ENCODE data around the gene SYT15. TPM values are rescaled to one million over a fixed set of nuclear protein-coding genes. Genes with fewer than 3 reads are reported as not detected.
"Not testable (repeated sequence)": the region's sequence is repeated elsewhere in the genome, so short reads cannot be mapped to it uniquely, and the experiment has no call there.

SYT15 gene
- total RNA-seq = 5.4 TPM

- H3K4me1 ChIP-seq; H3K36me3 ChIP-seq; H3K27ac ChIP-seq; DNase-seq (ENCODE audit: extremely low spot score in 2 of 2); H3K9me3 ChIP-seq; H3K27me3 ChIP-seq; intact Hi-C loops (cut with DNase I): not testable (repeated sequence)
- H3K4me3 ChIP-seq = peak within 1 kb of the TSS in 1 of 2 donors; percentile 28
Observed at GRCh38 chr10:46578474-46579178, at the start of gene SYT15. SYT15 (plus strand) TSS chr10:46579128; CDS start chr10:46579169, 41 bp downstream.

- H3K4me3 ChIP-seq; H3K4me1 ChIP-seq; H3K36me3 ChIP-seq; DNase-seq (ENCODE audit: extremely low spot score in 2 of 2); H3K27ac ChIP-seq; H3K9me3 ChIP-seq; H3K27me3 ChIP-seq; intact Hi-C loops (cut with DNase I): not testable (repeated sequence)
Observed at GRCh38 chr10:46529742-46530141, 49.2 kb upstream of the SYT15 start.

- no peak for DNase-seq (ENCODE audit: extremely low spot score in 2 of 2)
- no peaks in the 10 kb centered on the region for H3K36me3 ChIP-seq
- H3K4me1 ChIP-seq = no peaks in the 10 kb centered on the region
- TF ChIP-seq CTCF (IDR thresholded peaks at IDR 0.05) (no peak), POLR2AphosphoS5 (IDR thresholded peaks at IDR 0.05; ENCODE audit: insufficient read depth in 1 of 2, low read depth in 1 of 2) (no peak), POLR2A (IDR thresholded peaks at IDR 0.05) (no peak)
- intact Hi-C loops (cut with DNase I) = no loop called here
- no peak overlapping the region for H3K27ac ChIP-seq
- no peaks in the 10 kb centered on the region for H3K9me3 ChIP-seq
- no peak overlapping the region for H3K4me3 ChIP-seq
- no peaks in the 10 kb centered on the region for H3K27me3 ChIP-seq
Observed at GRCh38 chr10:46530249-46531186, 48.4 kb upstream of the SYT15 start.

GRCh38 chr10:46532256-46532655 is 46.7 kb upstream of the SYT15 start:
- H3K9me3 ChIP-seq; intact Hi-C loops (cut with DNase I); H3K27ac ChIP-seq; H3K4me1 ChIP-seq; H3K27me3 ChIP-seq; H3K4me3 ChIP-seq; DNase-seq (ENCODE audit: extremely low spot score in 2 of 2); H3K36me3 ChIP-seq: not testable (repeated sequence)

GRCh38 chr10:46534828-46535524 is 44.0 kb upstream of the SYT15 start:
- no peak for TF ChIP-seq CTCF (IDR thresholded peaks at IDR 0.05)
- TF ChIP-seq POLR2AphosphoS5 (IDR thresholded peaks at IDR 0.05; ENCODE audit: insufficient read depth in 1 of 2, low read depth in 1 of 2) = no peak
- no peak for TF ChIP-seq POLR2A (IDR thresholded peaks at IDR 0.05)
- H3K27me3 ChIP-seq = no peaks in the 10 kb centered on the region
- no peak overlapping the region for H3K4me3 ChIP-seq
- intact Hi-C loops (cut with DNase I) = no loop called here
- H3K27ac ChIP-seq = no peak overlapping the region
- no peaks in the 10 kb centered on the region for H3K9me3 ChIP-seq
- no peaks in the 10 kb centered on the region for H3K36me3 ChIP-seq
- no peak for DNase-seq (ENCODE audit: extremely low spot score in 2 of 2)
- no peaks in the 10 kb centered on the region for H3K4me1 ChIP-seq

- Histone ChIP-seq H3K27me3 (peaks cover 2% of the 10 kb centered on the region), H3K4me3 (no peak overlapping the region), H3K27ac (no peak overlapping the region), H3K36me3 (no peaks in the 10 kb centered on the region), H3K9me3 (no peaks in the 10 kb centered on the region), H3K4me1 (peaks cover 8% of the 10 kb centered on the region)
- no peak for TF ChIP-seq POLR2AphosphoS5 (IDR thresholded peaks at IDR 0.05; ENCODE audit: insufficient read depth in 1 of 2, low read depth in 1 of 2)
- TF ChIP-seq CTCF (IDR thresholded peaks at IDR 0.05) = no peak
- no peak for TF ChIP-seq POLR2A (IDR thresholded peaks at IDR 0.05)
- intact Hi-C loops (cut with DNase I) = no loop called here
- no peak for DNase-seq (ENCODE audit: extremely low spot score in 2 of 2)
Observed at GRCh38 chr10:46536171-46536570, 42.8 kb upstream of the SYT15 start.

All from vagina (tissue), 2 donors.